Adrenal gland (tissue), 12 donors: ENCODE results near the gene MMS22L. TPM values are rescaled to one million over a fixed set of nuclear protein-coding genes. Genes with fewer than 3 reads are reported as not detected.

Experiments
- DNase-seq, 7 donors: peaks; one replicate each; pipeline ENCODE4 v3.0.0-alpha.2; 2019 to 2020
- H3K27ac ChIP-seq, 5 donors: fragments of 200-600 bp; sonication (generic) in 4 of 5; 1 replicate in 3 of 5; 2 replicates in 2 of 5; pipeline versions ENCODE4 v1.5.1 to v1.8.0; 2016 to 2020; ENCODE audit warnings: mild to moderate bottlenecking in 1 of 5
- H3K27me3 ChIP-seq: fragments of 200-600 bp; 2 replicates; pipeline ENCODE4 v1.8.0; 2021
- H3K36me3 ChIP-seq, 2 donors: fragments of 200-600 bp; replicated peaks in 1 of 2; 1 replicate in 1 of 2; 2 replicates in 1 of 2; pipeline versions ENCODE4 v1.5.1 to v1.8.0; 2018 to 2022
- H3K4me1 ChIP-seq, 2 donors: fragments of 200-600 bp; replicated peaks in 1 of 2; 1 replicate in 1 of 2; 2 replicates in 1 of 2; pipeline versions ENCODE4 v1.5.1 to v1.8.0; 2018 to 2021
- H3K4me3 ChIP-seq, 4 donors: fragments of 200-600 bp; sonication (generic) in 3 of 4; one replicate each; pipeline ENCODE4 v1.5.1; 2016 to 2018
- H3K9me3 ChIP-seq, 3 donors: fragments of 200-600 bp; sonication (generic) in 1 of 3; replicated peaks in 1 of 3; 1 replicate in 2 of 3; 2 replicates in 1 of 3; pipeline versions ENCODE4 v1.5.1 to v1.8.0; 2016 to 2021
- POLR2A ChIP-seq, 2 donors: fragments of 450-650 bp; IDR thresholded peaks; one replicate each; pipeline ENCODE4 v1.6.1; 2017; ENCODE audit warnings: antibody characterized with exemption in 2 of 2, mild to moderate bottlenecking in 2 of 2, moderate library complexity in 1 of 2
- WGBS, 4 donors: extraction: QIAGEN DNeasy Blood & Tissue Kit in 2 of 4; methylation state at CpG; one replicate each; pipeline versions ENCODE4 v1.1.5 to v1.1.7; 2013 to 2017; 5-methylcytosine and 5-hydroxymethylcytosine counted together
- intact Hi-C, 2 donors: fragments of 100-400 bp; cut with DNase I; formaldehyde crosslinking; loops; one replicate each; pipeline versions ENCODE4 v1.14.1 to v1.15.0; 2022 to 2023
- polyA plus RNA-seq, 3 donors: library from polyadenylated mRNA; stranded (reverse); fragments of 200-250 nt in 2 of 3; fragments of 350-450 nt in 1 of 3; fragmentation: Illumina TruSeq in 1 of 3; extraction: RNeasy Lipid Tissue Mini Kit (QIAGEN cat#74804) in 1 of 3; gene quantifications; one replicate each; pipeline ENCODE4 v1.2.3, GENCODE V29; 2013 to 2014
- total RNA-seq, 9 donors: library from RNA; depleted of rRNA in 4 of 9; stranded (reverse); fragments of >200 nt in 4 of 9; fragments of 120-200 nt in 1 of 9; fragmentation: NEBNext Ultra II Directional in 1 of 9; extraction: Animal tissue kit (Norgen Biotek cat#: 25700) in 1 of 9; gene quantifications; one replicate each; pipeline versions ENCODE4 v1.1.0 to v1.2.4, GENCODE V29; 2013 to 2023
- TF ChIP-seq, protein P1 (sequence below), 6 experiments: fragments of 450-650 bp in 4 of 6; fragments of 200-600 bp in 2 of 6; sonication (generic) in 1 of 6; IDR thresholded peaks; 1 replicate in 5 of 6; 2 replicates in 1 of 6; pipeline versions ENCODE4 v1.5.1 to v1.8.0; 2016 to 2021; ENCODE audit warnings: antibody characterized with exemption in 6 of 6, mild to moderate bottlenecking in 2 of 6, moderate library complexity in 1 of 6
- donor health status: healthy with polysubstance abuse.
- donor health status: Bipolar disorder and iron deficiency.
- donor health status: DM: yes; HTN: yes; CAD: no.
- donor health status: DM: no; HTN: no; CAD: no.
- donor health status: DM: no; HTN: no; CAD: no.
- donor health status: DM: yes; HTN: yes; CAD: no.

The MMS22L gene
- total and polyA plus RNA-seq, 12 donors: 0.97 to 12.7 (median 5.9) TPM

DNA sequence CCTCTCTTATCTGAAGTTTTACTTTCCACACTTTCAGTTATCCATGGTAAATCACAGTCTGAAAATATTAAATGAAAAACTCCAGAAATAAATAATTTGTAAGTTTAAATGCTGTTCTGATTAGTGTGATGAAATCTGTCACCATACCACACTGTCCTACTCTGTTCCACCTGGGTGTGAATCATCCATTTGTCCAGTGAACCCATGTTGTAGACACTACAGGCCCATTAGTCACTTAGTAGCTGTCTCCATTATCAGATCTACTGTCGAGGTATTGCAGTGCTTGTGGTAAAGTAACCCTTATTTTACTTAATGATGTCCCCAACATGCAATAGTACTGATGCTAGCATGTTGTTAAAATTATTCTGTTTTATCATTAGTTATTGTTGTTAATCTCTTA lies 29.2 kb upstream of the MMS22L start:
- WGBS, 4 donors: 33 to 53% (median 42%) methylated on average over 1 of the region's 1 CpG
- Histone ChIP-seq H3K27me3 (no peaks in the 10 kb centered on the region), H3K27ac (no peak overlapping the region), H3K36me3 (no peaks in the 10 kb centered on the region), H3K9me3 (no peaks in the 10 kb centered on the region), H3K4me1 (no peaks in the 10 kb centered on the region), H3K4me3 (no peak overlapping the region)
- no peak for DNase-seq
- intact Hi-C loops: no loop called here
- TF ChIP-seq, protein P1, sequence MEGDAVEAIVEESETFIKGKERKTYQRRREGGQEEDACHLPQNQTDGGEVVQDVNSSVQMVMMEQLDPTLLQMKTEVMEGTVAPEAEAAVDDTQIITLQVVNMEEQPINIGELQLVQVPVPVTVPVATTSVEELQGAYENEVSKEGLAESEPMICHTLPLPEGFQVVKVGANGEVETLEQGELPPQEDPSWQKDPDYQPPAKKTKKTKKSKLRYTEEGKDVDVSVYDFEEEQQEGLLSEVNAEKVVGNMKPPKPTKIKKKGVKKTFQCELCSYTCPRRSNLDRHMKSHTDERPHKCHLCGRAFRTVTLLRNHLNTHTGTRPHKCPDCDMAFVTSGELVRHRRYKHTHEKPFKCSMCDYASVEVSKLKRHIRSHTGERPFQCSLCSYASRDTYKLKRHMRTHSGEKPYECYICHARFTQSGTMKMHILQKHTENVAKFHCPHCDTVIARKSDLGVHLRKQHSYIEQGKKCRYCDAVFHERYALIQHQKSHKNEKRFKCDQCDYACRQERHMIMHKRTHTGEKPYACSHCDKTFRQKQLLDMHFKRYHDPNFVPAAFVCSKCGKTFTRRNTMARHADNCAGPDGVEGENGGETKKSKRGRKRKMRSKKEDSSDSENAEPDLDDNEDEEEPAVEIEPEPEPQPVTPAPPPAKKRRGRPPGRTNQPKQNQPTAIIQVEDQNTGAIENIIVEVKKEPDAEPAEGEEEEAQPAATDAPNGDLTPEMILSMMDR (IDR thresholded peaks at IDR 0.05): no peak
- TF ChIP-seq POLR2A (IDR thresholded peaks at IDR 0.05): no peak

DNA sequence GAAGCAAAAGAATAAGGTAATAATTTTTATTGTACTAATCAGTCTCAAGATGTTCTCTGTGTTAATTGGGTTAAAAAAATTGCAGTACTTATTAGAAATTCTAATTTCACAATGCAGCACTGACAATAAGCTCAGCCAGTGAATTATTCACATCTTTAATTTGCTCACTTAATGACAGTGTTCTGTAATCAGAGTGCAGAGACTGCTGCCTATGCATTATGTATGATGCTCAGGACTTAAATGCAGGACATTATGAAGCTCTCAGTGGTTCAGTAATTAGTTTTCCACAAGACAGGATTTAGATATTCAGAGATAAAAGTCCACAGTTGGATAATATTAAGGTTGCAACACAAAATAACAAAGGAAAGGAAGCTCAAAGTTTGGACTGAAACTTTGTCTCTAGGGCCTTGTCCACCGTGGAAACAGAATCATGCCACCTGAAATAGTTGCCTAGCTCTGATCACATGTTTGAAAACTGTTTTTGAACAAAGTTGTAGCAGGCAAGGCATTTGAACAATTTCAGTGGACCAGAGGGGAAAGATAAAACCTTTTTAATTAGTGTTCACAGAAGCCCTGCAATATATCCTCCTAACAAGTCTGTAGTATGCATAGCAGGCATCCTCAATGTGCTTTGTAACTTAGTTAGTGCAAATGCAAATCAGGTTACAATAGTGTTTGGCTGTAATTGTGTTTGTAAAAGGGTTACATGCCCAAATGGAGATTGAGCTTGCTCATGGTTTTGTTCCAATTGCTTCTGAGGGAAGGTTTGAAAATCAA lies 23.7 kb upstream of the MMS22L start:
- TF ChIP-seq, protein P1 (IDR thresholded peaks at IDR 0.05): no peak
- no peak for TF ChIP-seq POLR2A (IDR thresholded peaks at IDR 0.05)
- WGBS, 4 donors: 57 to 67% (median 58%) methylated on average over 1 of the region's 1 CpG
- intact Hi-C loops: no loop called here
- Histone ChIP-seq H3K9me3 (no peaks in the 10 kb centered on the region), H3K27ac (no peak overlapping the region), H3K4me1 (no peaks in the 10 kb centered on the region), H3K27me3 (no peaks in the 10 kb centered on the region), H3K4me3 (no peak overlapping the region), H3K36me3 (no peaks in the 10 kb centered on the region)
- no peak for DNase-seq

DNA sequence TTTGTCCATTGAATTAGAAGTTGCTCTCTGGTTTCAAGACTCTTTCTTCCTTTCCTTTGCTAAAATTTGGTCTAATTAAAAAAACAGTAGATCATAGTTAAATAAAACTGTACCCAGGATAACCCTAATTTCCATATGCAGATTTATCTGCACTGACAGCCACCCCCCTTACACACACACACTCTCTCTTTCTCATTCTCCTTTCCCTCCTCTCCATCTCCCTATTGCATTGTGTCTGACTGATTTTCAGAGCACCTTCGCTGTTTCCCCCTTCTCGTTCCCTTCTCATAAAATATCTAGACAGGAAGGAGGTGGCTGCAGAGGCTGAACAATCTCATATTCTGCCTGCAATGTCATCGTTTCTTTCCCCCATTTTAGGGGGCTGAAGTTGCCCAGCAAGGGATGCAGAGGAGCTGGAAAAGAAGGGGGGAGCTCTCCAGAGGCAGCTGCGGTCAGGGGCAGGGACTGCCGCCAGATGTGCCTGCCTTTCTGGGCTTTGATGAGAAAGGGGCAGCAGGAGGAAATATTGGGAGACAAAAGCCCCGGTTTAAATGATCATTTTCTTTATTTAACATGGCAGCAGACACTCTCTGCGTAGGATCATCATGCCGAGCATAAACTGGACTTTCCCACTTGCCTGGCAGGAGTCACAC lies 22.5 kb upstream of the MMS22L start:
- no peak for TF ChIP-seq POLR2A (IDR thresholded peaks at IDR 0.05)
- TF ChIP-seq, protein P1 (IDR thresholded peaks at IDR 0.05): no peak
- no peak overlapping the region for H3K27ac ChIP-seq
- WGBS, 4 donors: 30 to 35% (median 32%) methylated on average over 8 of the region's 8 CpGs
- no peaks in the 10 kb centered on the region for H3K4me1 ChIP-seq
- H3K36me3 ChIP-seq: no peaks in the 10 kb centered on the region
- no peak for DNase-seq
- no peaks in the 10 kb centered on the region for H3K27me3 ChIP-seq
- H3K4me3 ChIP-seq: no peak overlapping the region
- H3K9me3 ChIP-seq: no peaks in the 10 kb centered on the region
- intact Hi-C loops: no loop called here

DNA sequence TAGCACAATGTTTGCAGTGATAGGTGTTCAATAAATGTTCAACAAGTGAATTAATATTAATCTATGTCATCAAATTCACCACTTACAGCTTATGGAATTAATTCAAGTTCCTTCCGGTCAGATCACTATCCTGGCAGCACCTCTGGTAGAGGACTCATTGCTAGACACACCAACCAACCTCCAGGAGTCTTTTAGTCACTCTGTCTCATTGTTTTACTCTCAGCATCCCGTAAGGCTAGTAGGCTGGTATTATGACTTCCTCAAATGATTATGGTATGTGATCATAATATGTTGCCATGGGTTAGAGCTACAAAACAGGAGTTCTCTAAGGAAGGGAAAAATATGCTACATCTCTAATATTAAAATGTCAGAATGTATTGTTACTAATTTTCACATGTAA lies 21.7 kb upstream of the MMS22L start:
- no peaks in the 10 kb centered on the region for H3K4me1 ChIP-seq
- no peak overlapping the region for H3K27ac ChIP-seq
- WGBS, 4 donors: 73 to 86% (median 79%) methylated on average over 2 of the region's 2 CpGs
- no peaks in the 10 kb centered on the region for H3K36me3 ChIP-seq
- no peaks in the 10 kb centered on the region for H3K9me3 ChIP-seq
- H3K4me3 ChIP-seq: no peak overlapping the region
- no peak for TF ChIP-seq POLR2A (IDR thresholded peaks at IDR 0.05)
- TF ChIP-seq, protein P1 (IDR thresholded peaks at IDR 0.05): no peak
- no peaks in the 10 kb centered on the region for H3K27me3 ChIP-seq
- no peak for DNase-seq
- intact Hi-C loops: no loop called here
